Stomach (tissue), 9 donors: ENCODE results near the gene ABCC1. TPM values are rescaled to one million over a fixed set of nuclear protein-coding genes. Genes with fewer than 3 reads are reported as not detected.
A peak's percentile ranks its signal among the peaks of the same experiment; 100 is the strongest.

ENCODE experiments used
- DNase-seq, 2 donors: peaks; one replicate each; pipeline versions ENCODE4 v3.0.0 to v3.0.0-alpha.2; 2013 to 2019
- H3K27ac ChIP-seq, 5 donors: fragments of 200-600 bp in 4 of 5; sonication (generic) in 4 of 5; one replicate each; pipeline ENCODE4 v1.5.1; 2013 to 2019; ENCODE audit warnings: mild to moderate bottlenecking in 1 of 5, moderate library complexity in 1 of 5
- H3K27me3 ChIP-seq, 3 donors: fragments of 200-600 bp; sonication (generic); one replicate each; pipeline ENCODE4 v1.5.1; 2017 to 2019; ENCODE audit warnings: mixed run types in 1 of 3
- H3K36me3 ChIP-seq, 4 donors: fragments of 200-600 bp; sonication (generic); 1 replicate in 3 of 4; 2 replicates in 1 of 4; pipeline ENCODE4 v1.5.1; 2016 to 2019
- H3K4me1 ChIP-seq, 4 donors: fragments of 200-600 bp; sonication (generic); one replicate each; pipeline ENCODE4 v1.5.1; 2016 to 2019
- H3K4me3 ChIP-seq, 4 donors: fragments of 200-600 bp; sonication (generic) in 3 of 4; one replicate each; pipeline ENCODE4 v1.5.1; 2016 to 2019; ENCODE audit warnings: mild to moderate bottlenecking in 1 of 4
- H3K9me3 ChIP-seq, 4 donors: fragments of 200-600 bp; sonication (generic); one replicate each; pipeline ENCODE4 v1.5.1; 2016 to 2019
- EP300 ChIP-seq: sonication (generic); formaldehyde crosslinking; IDR thresholded peaks from one replicate; pipeline ENCODE4 v1.6.1; 2017; ENCODE audit warnings: antibody characterized with exemption
- POLR2A ChIP-seq, 4 donors: fragments of 450-650 bp; IDR thresholded peaks; one replicate each; pipeline ENCODE4 v1.6.1; 2016; ENCODE audit warnings: antibody characterized with exemption in 4 of 4, control low read depth in 2 of 4, mild to moderate bottlenecking in 1 of 4, moderate library complexity in 1 of 4
- POLR2AphosphoS5 ChIP-seq, 3 donors: sonication (generic); formaldehyde crosslinking; IDR thresholded peaks; one replicate each; pipeline ENCODE4 v1.6.1; 2016; ENCODE audit warnings: antibody characterized with exemption in 3 of 3
- WGBS, 5 donors: extraction: QIAGEN DNeasy Blood & Tissue Kit in 3 of 5; methylation state at CpG; one replicate each; pipeline versions ENCODE4 v1.1.5 to v1.1.7; 2013 to 2018; 5-methylcytosine and 5-hydroxymethylcytosine counted together
- intact Hi-C: fragments of 100-400 bp; cut with DNase I; formaldehyde crosslinking; loops from one replicate; pipeline ENCODE4 v1.15.1; 2023; ENCODE audit warnings: low total_unique reads
- polyA plus RNA-seq, 3 donors: library from polyadenylated mRNA; stranded (reverse); fragments of 200-250 nt; gene quantifications; one replicate each; pipeline ENCODE4 v1.2.3, GENCODE V29; 2013
- total RNA-seq, 5 donors: library from RNA; depleted of rRNA; stranded (reverse); fragments of >200 nt; gene quantifications; one replicate each; pipeline versions ENCODE4 v1.1.0 to v1.2.3, GENCODE V29; 2014 to 2016
- TF ChIP-seq, protein P1 (sequence below), 7 experiments: fragments of 450-650 bp in 4 of 7; fragments of 200-600 bp in 3 of 7; sonication (generic) in 3 of 7; IDR thresholded peaks; one replicate each; pipeline ENCODE4 v1.5.1; 2016 to 2019; ENCODE audit warnings: antibody characterized with exemption in 7 of 7, control low read depth in 2 of 7, mild to moderate bottlenecking in 1 of 7
- donor health status: healthy with polysubstance abuse.
- donor health status: Bipolar disorder and iron deficiency.
- donor health status: healthy.

ABCC1 gene
- total and polyA plus RNA-seq, 8 donors, result 2.3 to 105 (median 24.9) TPM

DNA sequence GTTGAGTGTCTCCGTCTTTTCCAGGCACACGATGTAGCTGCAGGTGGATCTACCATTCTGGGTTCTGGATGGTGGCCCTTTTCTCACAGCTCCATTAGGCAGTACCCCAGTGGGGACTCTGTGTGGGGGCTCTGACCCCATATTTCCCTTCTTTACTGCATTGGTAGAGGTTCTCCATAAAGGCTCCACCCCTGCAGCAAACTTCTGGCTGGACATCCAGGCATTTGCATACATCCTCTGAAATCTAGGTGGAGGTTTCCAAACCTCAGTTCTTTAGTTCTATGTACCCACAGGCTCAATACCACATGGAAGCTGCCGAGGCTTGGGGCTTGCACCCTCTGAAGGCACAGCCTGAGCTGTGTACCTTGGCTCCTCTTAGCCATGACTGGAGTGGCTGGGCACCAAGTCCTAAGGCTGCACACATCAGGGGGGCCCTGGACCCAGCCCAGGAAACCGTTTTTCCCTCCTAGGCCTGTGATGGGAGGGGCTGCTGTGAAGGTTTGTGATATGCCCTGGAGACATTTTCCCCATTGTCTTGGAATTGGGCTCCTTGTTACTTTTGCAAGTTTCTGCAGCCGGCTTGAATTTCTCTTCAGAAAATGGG lies 14.0 kb downstream of the ABCC1 start:
- WGBS, 5 donors, result 69 to 82% (median 80%) methylated on average over 5 of the region's 5 CpGs
- no peak for DNase-seq
- TF ChIP-seq POLR2AphosphoS5 (IDR thresholded peaks at IDR 0.05) (no peak), EP300 (no peak), POLR2A (IDR thresholded peaks at IDR 0.05) (no peak)
- TF ChIP-seq, protein P1, sequence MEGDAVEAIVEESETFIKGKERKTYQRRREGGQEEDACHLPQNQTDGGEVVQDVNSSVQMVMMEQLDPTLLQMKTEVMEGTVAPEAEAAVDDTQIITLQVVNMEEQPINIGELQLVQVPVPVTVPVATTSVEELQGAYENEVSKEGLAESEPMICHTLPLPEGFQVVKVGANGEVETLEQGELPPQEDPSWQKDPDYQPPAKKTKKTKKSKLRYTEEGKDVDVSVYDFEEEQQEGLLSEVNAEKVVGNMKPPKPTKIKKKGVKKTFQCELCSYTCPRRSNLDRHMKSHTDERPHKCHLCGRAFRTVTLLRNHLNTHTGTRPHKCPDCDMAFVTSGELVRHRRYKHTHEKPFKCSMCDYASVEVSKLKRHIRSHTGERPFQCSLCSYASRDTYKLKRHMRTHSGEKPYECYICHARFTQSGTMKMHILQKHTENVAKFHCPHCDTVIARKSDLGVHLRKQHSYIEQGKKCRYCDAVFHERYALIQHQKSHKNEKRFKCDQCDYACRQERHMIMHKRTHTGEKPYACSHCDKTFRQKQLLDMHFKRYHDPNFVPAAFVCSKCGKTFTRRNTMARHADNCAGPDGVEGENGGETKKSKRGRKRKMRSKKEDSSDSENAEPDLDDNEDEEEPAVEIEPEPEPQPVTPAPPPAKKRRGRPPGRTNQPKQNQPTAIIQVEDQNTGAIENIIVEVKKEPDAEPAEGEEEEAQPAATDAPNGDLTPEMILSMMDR (IDR thresholded peaks at IDR 0.05), result no peak
- no peaks in the 10 kb centered on the region for H3K27me3 ChIP-seq
- H3K4me1 ChIP-seq, result peaks cover 17 to 81% (median 37%) of the 10 kb centered on the region in 4 donors
- no peak overlapping the region for H3K4me3 ChIP-seq
- H3K9me3 ChIP-seq, result no peaks in the 10 kb centered on the region
- intact Hi-C loops, result loop anchor here (10.0 kb wide), 1 partner anchor 71 kb away; no protein-coding TSS in a partner anchor
- H3K27ac ChIP-seq, result no peak overlapping the region
- no peaks in the 10 kb centered on the region for H3K36me3 ChIP-seq

DNA sequence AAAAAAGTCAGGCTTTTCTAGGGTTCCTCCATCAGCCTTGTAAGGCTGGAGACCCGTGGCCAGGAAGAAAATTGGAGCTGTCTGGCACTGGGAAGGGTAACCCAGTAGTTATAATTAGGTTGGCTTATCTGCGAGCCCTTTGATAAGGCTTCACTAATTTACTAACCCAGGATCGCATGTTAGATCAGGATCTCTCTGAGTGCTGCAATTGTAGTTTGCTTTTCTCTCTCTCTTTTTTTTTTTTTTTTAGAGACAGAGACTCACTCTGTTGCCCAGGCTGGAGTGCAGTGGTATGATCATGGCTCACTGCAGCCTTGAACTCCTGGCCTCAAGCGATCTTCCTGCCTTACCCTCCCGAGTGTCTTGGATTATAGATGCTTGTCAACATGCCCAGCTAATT lies 17.0 kb downstream of the ABCC1 start:
- WGBS, 5 donors, result 39 to 55% (median 46%) methylated on average over 5 of the region's 5 CpGs
- Histone ChIP-seq H3K4me1 (peaks cover 12 to 63% (median 29%) of the 10 kb centered on the region in 4 donors), H3K4me3 (no peak overlapping the region), H3K27ac (peak overlapping the region in 3 of 5 donors; percentile 32 to 40 (median 39)), H3K27me3 (no peaks in the 10 kb centered on the region), H3K9me3 (no peaks in the 10 kb centered on the region), H3K36me3 (peaks cover 0 to 9% (median 5%) of the 10 kb centered on the region in 4 donors)
- TF ChIP-seq, protein P1 (IDR thresholded peaks at IDR 0.05), result no peak
- TF ChIP-seq POLR2A (IDR thresholded peaks at IDR 0.05) (no peak), EP300 (no peak), POLR2AphosphoS5 (IDR thresholded peaks at IDR 0.05) (no peak)
- intact Hi-C loops, result loop anchor here (10.0 kb wide), 1 partner anchor 68 kb away; no protein-coding TSS in a partner anchor
- no peak for DNase-seq

DNA sequence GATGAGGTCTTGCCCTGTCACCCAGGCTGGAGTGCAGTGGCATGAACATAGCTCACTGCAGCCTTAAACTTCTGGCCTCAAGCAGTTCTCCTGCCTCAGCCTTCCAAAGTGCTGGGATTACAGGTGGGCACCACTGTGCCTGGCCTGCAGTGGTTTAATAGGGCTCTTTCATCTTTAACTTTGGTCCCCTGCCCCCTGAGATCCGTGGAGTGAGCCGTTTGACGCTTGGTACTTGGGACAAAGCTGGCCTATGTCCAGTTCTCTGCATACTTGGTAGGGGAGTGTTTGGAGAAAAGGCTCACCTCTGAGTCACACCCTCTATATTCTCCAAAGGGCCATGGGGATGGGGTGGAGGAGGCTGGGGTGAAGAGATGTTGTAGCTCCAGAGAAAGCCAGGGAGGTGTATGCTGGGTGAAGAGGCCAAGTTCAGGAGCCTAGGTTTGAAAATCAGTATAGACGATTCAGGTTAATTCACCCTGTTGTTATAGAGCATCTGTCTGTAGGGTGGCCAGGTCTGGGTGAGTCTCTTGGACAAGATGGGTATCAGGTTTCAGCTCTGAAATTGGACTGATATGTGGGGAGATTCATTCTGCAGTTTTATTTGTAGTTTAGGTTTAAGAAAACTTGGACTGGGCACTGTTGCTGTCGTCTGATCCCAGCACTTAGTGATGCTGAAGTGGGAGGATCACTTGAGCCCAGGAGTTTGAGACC lies 17.6 kb downstream of the ABCC1 start:
- 28 to 42% (median 37%) methylated on average over 5 of the region's 5 CpGs for WGBS, 5 donors
- peaks cover 0 to 2% (median 0%) of the 10 kb centered on the region in 4 donors for H3K9me3 ChIP-seq
- intact Hi-C loops, result loop anchor here (10.0 kb wide), 1 partner anchor 68 kb away; no protein-coding TSS in a partner anchor
- H3K27me3 ChIP-seq, result no peaks in the 10 kb centered on the region
- H3K4me3 ChIP-seq, result no peak overlapping the region
- peak overlapping the region in 3 of 5 donors; percentile 32 to 40 (median 39) for H3K27ac ChIP-seq
- peak in 1 of 2 donors; percentile 53 for DNase-seq
- H3K4me1 ChIP-seq, result peaks cover 11 to 63% (median 26%) of the 10 kb centered on the region in 4 donors
- no peak for TF ChIP-seq POLR2A (IDR thresholded peaks at IDR 0.05)
- no peak for TF ChIP-seq POLR2AphosphoS5 (IDR thresholded peaks at IDR 0.05)
- TF ChIP-seq EP300, result no peak
- TF ChIP-seq, protein P1 (IDR thresholded peaks at IDR 0.05), result no peak
- H3K36me3 ChIP-seq, result peaks cover 0 to 14% (median 8%) of the 10 kb centered on the region in 4 donors

DNA sequence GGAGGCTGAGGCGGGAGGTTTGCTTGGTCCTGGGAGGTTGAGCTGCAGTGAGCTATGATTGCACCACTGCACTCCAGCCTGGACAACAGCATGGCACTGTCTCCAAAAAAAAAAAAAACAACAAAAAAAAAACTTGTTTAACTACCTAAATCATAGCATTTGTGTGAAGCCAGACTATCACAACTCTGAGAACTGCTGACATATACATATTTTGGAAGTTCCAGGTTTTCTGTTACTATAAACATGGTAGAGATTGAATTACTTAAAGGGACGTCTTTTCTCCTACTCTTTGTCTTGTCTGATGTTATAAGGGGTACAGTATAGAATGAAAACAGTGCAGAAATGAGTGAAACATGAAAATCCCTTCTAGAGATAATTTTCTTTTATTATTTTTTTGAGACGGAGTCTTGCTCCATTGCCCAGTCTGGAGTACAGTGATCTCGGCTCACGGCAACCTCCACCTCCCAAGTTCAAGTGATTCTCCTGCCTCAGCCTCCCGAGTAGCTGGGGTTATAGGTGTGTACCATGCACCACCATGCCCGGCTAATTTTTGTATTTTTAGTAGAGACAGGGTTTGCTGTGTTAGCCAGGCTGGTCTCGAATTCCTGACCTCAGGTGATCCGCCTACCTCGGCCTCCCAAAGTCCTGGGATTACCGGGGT lies 18.4 kb downstream of the ABCC1 start:
- H3K36me3 ChIP-seq, result peaks cover 0 to 19% (median 9%) of the 10 kb centered on the region in 4 donors
- H3K27me3 ChIP-seq, result no peaks in the 10 kb centered on the region
- no peak overlapping the region for H3K4me3 ChIP-seq
- WGBS, 5 donors, result 93 to 96% (median 94%) methylated on average over 11 of the region's 11 CpGs
- no peak overlapping the region for H3K27ac ChIP-seq
- DNase-seq, result no peak
- intact Hi-C loops, result loop anchor here (10.0 kb wide), 1 partner anchor 67 kb away; no protein-coding TSS in a partner anchor
- peaks cover 0 to 9% (median 5%) of the 10 kb centered on the region in 4 donors for H3K9me3 ChIP-seq
- TF ChIP-seq, protein P1 (IDR thresholded peaks at IDR 0.05), result no peak
- TF ChIP-seq POLR2A (IDR thresholded peaks at IDR 0.05) (no peak), POLR2AphosphoS5 (IDR thresholded peaks at IDR 0.05) (no peak), EP300 (no peak)
- H3K4me1 ChIP-seq, result peaks cover 11 to 66% (median 26%) of the 10 kb centered on the region in 4 donors
